Measurements from ENCODE around the gene MARK1. TPM values are rescaled to one million over a fixed set of nuclear protein-coding genes. Genes with fewer than 3 reads are reported as not detected.

Gene MARK1
- total and polyA plus RNA-seq, 2 of the 4 experiments (the other 2 are of a cell fraction): not detected

GRCh38 chr1:220511785-220512184, 16.2 kb upstream of the MARK1 start:
- no peaks in the 10 kb centered on the region for H3K9me3 ChIP-seq (ENCODE audit: control insufficient read depth, insufficient read depth, low read length)
- H3K9me1 ChIP-seq (ENCODE audit: insufficient read depth, low read length): no peaks in the 10 kb centered on the region
- POLR2A ChIA-PET (ENCODE audit: unreplicated experiment): no interaction called here
- TF ChIP-seq MAFK (IDR thresholded peaks at IDR 0.05; ENCODE audit: low read depth, low read length) (no peak), MAZ (IDR thresholded peaks at IDR 0.05; ENCODE audit: borderline replicate concordance, low read depth, low read length) (no peak), RFX5 (IDR thresholded peaks at IDR 0.05; ENCODE audit: low read depth, low read length) (no peak), FOS (IDR thresholded peaks at IDR 0.05; ENCODE audit: low read depth, low read length) (no peak), CHD1 (IDR thresholded peaks at IDR 0.05; ENCODE audit: low read depth, low read length) (no peak), BHLHE40 (IDR thresholded peaks at IDR 0.05; ENCODE audit: low read depth, low read length) (no peak), RCOR1 (IDR thresholded peaks at IDR 0.05; ENCODE audit: insufficient replicate concordance, low read length) (no peak), CEBPB (IDR thresholded peaks at IDR 0.05; ENCODE audit: low read depth, low read length) (no peak), MXI1 (IDR thresholded peaks at IDR 0.05; ENCODE audit: borderline replicate concordance, low read depth, low read length) (no peak), CTCF (conservative IDR thresholded peaks at IDR 0.05; ENCODE audit: low read depth, low read length) (no peak), POLR2A (IDR thresholded peaks at IDR 0.05; ENCODE audit: low read depth, low read length) (no peak), SMC3 (IDR thresholded peaks at IDR 0.05; ENCODE audit: low read depth, low read length) (no peak), USF2 (IDR thresholded peaks at IDR 0.05; ENCODE audit: low read depth, low read length) (no peak), RAD21 (IDR thresholded peaks at IDR 0.05; ENCODE audit: low read length) (no peak), NFE2L2 (IDR thresholded peaks at IDR 0.05; ENCODE audit: low read depth, low read length) (no peak)
- TF ChIP-seq, protein P1, sequence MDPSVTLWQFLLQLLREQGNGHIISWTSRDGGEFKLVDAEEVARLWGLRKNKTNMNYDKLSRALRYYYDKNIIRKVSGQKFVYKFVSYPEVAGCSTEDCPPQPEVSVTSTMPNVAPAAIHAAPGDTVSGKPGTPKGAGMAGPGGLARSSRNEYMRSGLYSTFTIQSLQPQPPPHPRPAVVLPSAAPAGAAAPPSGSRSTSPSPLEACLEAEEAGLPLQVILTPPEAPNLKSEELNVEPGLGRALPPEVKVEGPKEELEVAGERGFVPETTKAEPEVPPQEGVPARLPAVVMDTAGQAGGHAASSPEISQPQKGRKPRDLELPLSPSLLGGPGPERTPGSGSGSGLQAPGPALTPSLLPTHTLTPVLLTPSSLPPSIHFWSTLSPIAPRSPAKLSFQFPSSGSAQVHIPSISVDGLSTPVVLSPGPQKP (IDR thresholded peaks at IDR 0.05; ENCODE audit: borderline replicate concordance, low read depth, low read length): no peak
- H2AK9ac ChIP-seq (replicated peaks; ENCODE audit: low read depth, low read length, poor library complexity): no peak overlapping the region
- H4K91ac ChIP-seq (ENCODE audit: insufficient read depth, low read depth, low read length): no peak overlapping the region
- H2BK15ac ChIP-seq (ENCODE audit: low read depth, low read length): no peak overlapping the region
- H2BK5ac ChIP-seq (ENCODE audit: low read depth, low read length, poor library complexity, severe bottlenecking): no peak overlapping the region
- H3K36me3 ChIP-seq (ENCODE audit: control insufficient read depth, insufficient read depth, low read length): no peaks in the 10 kb centered on the region
- H2AFZ ChIP-seq (replicated peaks; ENCODE audit: low read length, poor library complexity): no peak overlapping the region
- H4K5ac ChIP-seq (ENCODE audit: low read depth, low read length): no peak overlapping the region
- dilution Hi-C loops (cut with HindIII; ENCODE audit: low sequenced_read_pairs, unreplicated experiment) (no loop called here), intact Hi-C loops (cut with micrococcal nuclease) (no loop called here), in situ Hi-C loops (cut with MboI; ENCODE audit: low sequenced_read_pairs) (no loop called here)
- H3K4ac ChIP-seq (ENCODE audit: low read depth, low read length): no peak overlapping the region
- CTCF ChIA-PET: no interaction called here
- H2BK20ac ChIP-seq (ENCODE audit: low read depth, low read length): no peak overlapping the region
- no peak overlapping the region for H3K9ac ChIP-seq (ENCODE audit: low read depth, low read length)
- no peaks in the 10 kb centered on the region for H3K27me3 ChIP-seq (ENCODE audit: control insufficient read depth, insufficient read depth, low read length)
- WGBS, 2 experiments (ENCODE audit: extremely low coverage in 2 of 2, insufficient read length in 1 of 2): no CpG with 5 or more reads among the region's 4 CpGs
- BruUV-seq (replicated peaks): no TSS peak
- H4K20me1 ChIP-seq (ENCODE audit: insufficient read depth, low read length): no peaks in the 10 kb centered on the region
- no peaks in the 10 kb centered on the region for H3K79me1 ChIP-seq (ENCODE audit: low read depth in 1 of 2, low read length in 2 of 2)
- no peaks in the 10 kb centered on the region for H3K4me1 ChIP-seq (ENCODE audit: control insufficient read depth, insufficient read depth, low read length)
- no peak overlapping the region for H3K18ac ChIP-seq (ENCODE audit: low read depth, low read length)
- H3K4me2 ChIP-seq (ENCODE audit: low read depth, low read length): no peak overlapping the region
- H3K27ac ChIP-seq (ENCODE audit: insufficient read depth, low read length): no peak overlapping the region
- no peak overlapping the region for H3K14ac ChIP-seq (replicated peaks; ENCODE audit: low read depth, low read length)
- H4K8ac ChIP-seq (ENCODE audit: low read depth in 2 of 2, low read length in 2 of 2): no peak overlapping the region
- H3K4me3 ChIP-seq (ENCODE audit: insufficient read depth, low read depth, low read length): no peak overlapping the region
- no peak overlapping the region for H2AK5ac ChIP-seq (ENCODE audit: low read depth, low read length)
- H3K56ac ChIP-seq (ENCODE audit: extremely low read depth, insufficient read depth, low read length): no peak overlapping the region
- no peak overlapping the region for H3K23ac ChIP-seq (ENCODE audit: low read depth, low read length)
- DNase-seq (no peak), ATAC-seq (ENCODE audit: low read depth) (no peak)
- no peak overlapping the region for H2BK120ac ChIP-seq (ENCODE audit: low read depth, low read length)
